A673 (cell line): Measurements from ENCODE around the gene PHETA1. TPM values are rescaled to one million over a fixed set of nuclear protein-coding genes. Genes with fewer than 3 reads are reported as not detected.

Experiments used
- BruUV-seq: library from RNA; stranded (reverse); fragments of 400-500 nt; replicated peaks from 2 replicates; lab custom pipeline; 2021; lab: Mats Ljungman, UMichigan
- CTCF ChIA-PET: fragments of 300-600 bp; sonication (Branson Sonifier 250); formaldehyde crosslinking; loops from one replicate; lab custom pipeline; 2022; ENCODE audit warnings: antibody characterized with exemption; lab: Charles Lee
- POLR2A ChIA-PET: fragments of 300-600 bp; sonication (Branson Sonifier 250); formaldehyde crosslinking; loops from one replicate; lab custom pipeline; 2022; ENCODE audit warnings: antibody characterized with exemption; ENCODE audit not compliant: low non-redundant PET; lab: Charles Lee
- DNase-seq: peaks from one replicate; pipeline ENCODE4 v3.0.0-alpha.2; 2015; ENCODE audit warnings: low spot score
- H3K27ac ChIP-seq: fragments of 200-600 bp; sonication (generic); 2 replicates; pipeline ENCODE4 v1.5.1; 2016; ENCODE audit warnings: mixed run types, low read depth, mild to moderate bottlenecking, mixed read lengths, antibody characterized with exemption, low read length; ENCODE audit not compliant: poor library complexity, severe bottlenecking
- H3K27me3 ChIP-seq: fragments of 200-600 bp; sonication (generic); replicated peaks from 2 replicates; pipeline ENCODE4 v1.6.1; 2017; ENCODE audit warnings: mixed run types, low read depth, mild to moderate bottlenecking, mixed read lengths, antibody characterized with exemption, low read length; ENCODE audit not compliant: insufficient read depth, poor library complexity
- H3K36me3 ChIP-seq: fragments of 200-600 bp; sonication (generic); 2 replicates; pipeline ENCODE4 v1.6.1; 2016; ENCODE audit warnings: mixed run types, mild to moderate bottlenecking, mixed read lengths, antibody characterized with exemption, low read length; ENCODE audit not compliant: insufficient read depth, poor library complexity, severe bottlenecking
- H3K4me1 ChIP-seq: fragments of 200-600 bp; sonication (generic); 2 replicates; pipeline ENCODE4 v1.6.1; 2017; ENCODE audit warnings: mixed run types, mild to moderate bottlenecking, mixed read lengths, antibody characterized with exemption, low read length; ENCODE audit not compliant: insufficient read depth, poor library complexity, severe bottlenecking
- H3K4me3 ChIP-seq: fragments of 200-600 bp; sonication (generic); 2 replicates; pipeline ENCODE4 v1.5.1; 2016; ENCODE audit warnings: low read depth, mixed run types, mild to moderate bottlenecking, mixed read lengths, low read length; ENCODE audit not compliant: poor library complexity, severe bottlenecking
- H3K9me3 ChIP-seq: fragments of 200-600 bp; sonication (generic); 2 replicates; pipeline ENCODE4 v1.6.1; 2016; ENCODE audit warnings: mixed run types, low read depth, mild to moderate bottlenecking, mixed read lengths, antibody characterized with exemption, low read length; ENCODE audit not compliant: poor library complexity, severe bottlenecking
- CTCF ChIP-seq: fragments of 300-800, 200-600 bp; sonication (generic); conservative IDR thresholded peaks from 2 replicates; pipeline ENCODE4 v1.5.1; 2017; ENCODE audit warnings: low read depth, mild to moderate bottlenecking, antibody characterized with exemption, low read length, moderate library complexity, mixed read lengths
- EZH2 ChIP-seq: fragments of 200-600 bp; sonication (generic); IDR thresholded peaks from 2 replicates; pipeline ENCODE4 v1.6.1; 2017; ENCODE audit warnings: borderline replicate concordance, low read depth, mild to moderate bottlenecking, mixed read lengths, antibody characterized with exemption, low read length; ENCODE audit not compliant: poor library complexity, severe bottlenecking
- intact Hi-C: fragments of 100-400 bp; cut with micrococcal nuclease; formaldehyde crosslinking; loops from one replicate; pipeline ENCODE4 v1.10.0; 2022; ENCODE audit not compliant: unreplicated experiment
- total RNA-seq: library from RNA; stranded (reverse); gene quantifications from 2 replicates; pipeline ENCODE4 v1.2.3, GENCODE V29; 2021

The PHETA1 gene
- total RNA-seq, 1 experiment from 2014 or later, result 5.7 TPM

- no peaks in the 10 kb centered on the region for H3K36me3 ChIP-seq
- H3K4me3 ChIP-seq, result peak overlapping the region; percentile 80
- H3K9me3 ChIP-seq, result no peaks in the 10 kb centered on the region
- no peaks in the 10 kb centered on the region for H3K27me3 ChIP-seq
- intact Hi-C loops, result loop anchor here (5.0 kb wide), 1 partner anchor 190 kb away; the partner anchor contains the start of gene ATXN2
- H3K27ac ChIP-seq, result peak overlapping the region; percentile 91
- BruUV-seq, result no TSS peak
- no peak for DNase-seq
- POLR2A ChIA-PET, result no interaction called here
- TF ChIP-seq CTCF, result no peak
- TF ChIP-seq EZH2, result no peak
- H3K4me1 ChIP-seq, result peaks cover 69% of the 10 kb centered on the region
- CTCF ChIA-PET, result interaction anchor here (1.5 kb wide), 1 partner anchor 44 kb away, joined by 6 read pairs; no protein-coding TSS in a partner anchor
These were observed 38.7 kb upstream of the PHETA1 start for GRCh38 chr12:111407377-111408115.

GRCh38 chr12:111406474-111407376 lies 37.8 kb upstream of the PHETA1 start:
- peak overlapping the region; percentile 91 for H3K27ac ChIP-seq
- TSS peak; percentile 28 for BruUV-seq

More at GRCh38 chr12:111406474-111407376, 37.8 kb upstream of the PHETA1 start:
- POLR2A ChIA-PET, result no interaction called here
- Histone ChIP-seq H3K4me3 (peak overlapping the region; percentile 80), H3K4me1 (peaks cover 61% of the 10 kb centered on the region), H3K27me3 (no peaks in the 10 kb centered on the region), H3K36me3 (no peaks in the 10 kb centered on the region), H3K9me3 (no peaks in the 10 kb centered on the region)
- CTCF ChIA-PET, result no interaction called here
- intact Hi-C loops, result loop anchor here (5.0 kb wide), 1 partner anchor 191 kb away; the partner anchor contains the start of gene ATXN2
- no peak for DNase-seq
- TF ChIP-seq CTCF (no peak), EZH2 (no peak)
